NCI-H446 treated with DMSO at 0.1 percent for 48 hours (cell line): ENCODE measurements around the gene C9orf78.

Experiments used
- DNase-seq: peaks from one replicate; lab custom pipeline; 2025; lab: John Stamatoyannopoulos, UW

Gene C9orf78

DNA sequence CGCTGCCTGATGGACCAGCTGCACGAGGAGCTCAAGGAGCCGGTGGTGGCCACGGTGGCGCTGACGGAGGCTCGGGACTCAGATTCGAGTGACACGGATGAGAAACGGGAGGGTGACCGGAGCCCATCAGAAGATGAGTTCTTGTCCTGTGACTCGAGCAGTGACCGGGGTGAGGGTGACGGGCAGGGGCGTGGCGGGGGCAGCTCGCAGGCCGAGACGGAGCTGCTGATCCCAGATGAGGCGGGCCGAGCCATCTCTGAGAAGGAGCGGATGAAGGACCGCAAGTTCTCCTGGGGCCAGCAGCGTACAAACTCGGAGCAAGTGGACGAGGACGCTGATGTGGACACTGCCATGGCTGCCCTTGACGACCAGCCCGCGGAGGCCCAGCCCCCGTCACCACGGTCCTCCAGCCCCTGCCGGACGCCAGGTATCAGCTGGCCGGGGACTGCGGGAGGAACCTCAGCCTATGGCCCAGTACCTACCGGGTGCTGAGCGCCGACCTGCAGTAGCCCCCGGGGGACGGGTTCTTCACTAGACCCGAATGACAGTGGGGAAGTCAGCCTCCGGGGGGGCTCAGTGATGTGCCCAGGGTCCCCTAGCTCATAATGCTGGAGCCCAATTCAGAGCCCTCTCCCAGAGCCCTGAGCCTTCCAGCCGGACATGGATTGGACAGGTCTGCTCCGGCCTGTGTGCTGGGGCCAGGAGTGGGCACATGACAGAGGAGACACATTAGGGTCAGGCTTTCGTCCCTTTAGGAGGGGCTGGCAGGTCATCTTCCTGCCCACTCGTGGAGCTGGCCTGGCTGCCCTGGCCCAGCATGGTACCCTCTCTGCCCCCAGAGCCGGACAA lies 33.2 kb upstream of the C9orf78 start:
- DNase-seq = no peak

DNA sequence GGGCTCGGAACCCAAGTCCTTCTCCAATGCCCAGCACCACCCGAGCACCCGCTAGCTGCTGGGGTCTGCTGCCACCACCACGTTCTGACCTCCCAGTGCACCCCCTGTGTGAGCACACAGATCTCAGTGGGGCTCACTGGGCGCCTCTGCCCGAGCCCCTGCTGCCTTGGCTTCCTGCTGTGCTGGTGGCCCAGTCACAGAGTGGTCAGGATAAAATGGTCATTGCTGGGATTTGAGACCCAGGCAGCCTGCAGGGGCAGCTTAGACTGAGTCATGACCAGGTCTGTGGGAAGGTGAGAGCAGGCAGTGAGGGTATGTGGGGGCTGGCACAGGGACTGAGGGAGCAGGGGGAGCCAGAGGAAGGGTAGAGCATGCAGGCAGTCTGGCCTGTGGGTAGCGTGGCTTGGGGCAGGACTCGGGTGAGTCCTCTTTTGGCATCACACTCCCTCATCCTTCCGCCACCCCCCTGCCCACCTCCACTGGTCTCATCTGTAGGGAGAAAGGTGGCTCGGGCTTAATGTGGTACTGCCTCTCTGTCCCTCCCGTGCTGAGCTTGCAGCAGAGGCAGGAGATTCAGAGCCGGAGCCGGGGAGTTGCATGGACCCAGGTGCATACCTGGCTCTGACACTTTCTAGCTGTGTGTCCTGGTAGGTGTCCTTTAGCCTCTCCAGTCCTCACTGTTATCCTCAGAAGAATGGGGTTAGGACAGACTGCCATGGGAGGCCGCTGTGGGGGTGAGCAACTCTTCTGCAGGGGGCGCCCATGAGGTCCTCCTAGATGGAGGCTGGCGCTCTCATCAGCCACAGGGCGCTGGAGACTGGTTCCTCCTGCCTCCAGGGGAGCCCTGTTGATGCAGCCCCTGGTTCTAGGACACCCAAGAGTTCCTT lies 32.3 kb upstream of the C9orf78 start:
- DNase-seq = no peak

DNA sequence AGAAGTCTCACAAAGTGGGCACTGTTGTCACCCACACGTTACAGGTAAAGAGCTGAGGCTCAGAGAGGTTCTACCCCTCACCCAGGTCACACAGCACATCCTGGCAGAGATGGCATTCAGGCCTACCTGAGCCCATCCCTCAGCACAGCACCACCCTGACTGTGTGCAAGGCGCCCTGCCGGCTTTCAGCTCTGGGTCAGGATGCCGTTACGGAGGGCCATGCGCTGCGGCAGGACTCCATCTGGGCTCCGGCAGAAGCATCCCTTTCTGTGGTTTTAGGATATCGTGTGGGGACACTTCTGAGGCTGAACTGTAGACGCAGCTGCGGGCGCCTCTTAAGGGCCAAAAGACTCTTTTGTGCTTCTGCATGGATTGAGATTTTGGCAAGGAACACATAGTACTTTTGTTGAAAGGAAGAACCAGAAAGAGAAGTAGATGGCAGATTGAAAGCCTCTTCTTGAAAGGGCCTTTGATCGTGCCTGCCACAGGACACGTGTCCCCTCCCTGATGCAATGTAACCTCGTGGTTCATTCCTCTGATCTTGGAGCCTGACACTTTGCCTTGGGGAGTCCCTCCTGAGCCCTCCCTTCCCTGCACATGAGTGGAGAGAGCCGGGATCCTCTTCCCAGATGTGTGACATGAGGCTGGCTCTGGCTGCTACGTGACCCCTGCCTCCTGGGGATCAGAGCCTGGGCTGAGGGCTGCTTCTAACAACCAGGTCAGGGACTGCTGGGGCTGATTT lies 31.5 kb upstream of the C9orf78 start:
- DNase-seq = no peak

DNA sequence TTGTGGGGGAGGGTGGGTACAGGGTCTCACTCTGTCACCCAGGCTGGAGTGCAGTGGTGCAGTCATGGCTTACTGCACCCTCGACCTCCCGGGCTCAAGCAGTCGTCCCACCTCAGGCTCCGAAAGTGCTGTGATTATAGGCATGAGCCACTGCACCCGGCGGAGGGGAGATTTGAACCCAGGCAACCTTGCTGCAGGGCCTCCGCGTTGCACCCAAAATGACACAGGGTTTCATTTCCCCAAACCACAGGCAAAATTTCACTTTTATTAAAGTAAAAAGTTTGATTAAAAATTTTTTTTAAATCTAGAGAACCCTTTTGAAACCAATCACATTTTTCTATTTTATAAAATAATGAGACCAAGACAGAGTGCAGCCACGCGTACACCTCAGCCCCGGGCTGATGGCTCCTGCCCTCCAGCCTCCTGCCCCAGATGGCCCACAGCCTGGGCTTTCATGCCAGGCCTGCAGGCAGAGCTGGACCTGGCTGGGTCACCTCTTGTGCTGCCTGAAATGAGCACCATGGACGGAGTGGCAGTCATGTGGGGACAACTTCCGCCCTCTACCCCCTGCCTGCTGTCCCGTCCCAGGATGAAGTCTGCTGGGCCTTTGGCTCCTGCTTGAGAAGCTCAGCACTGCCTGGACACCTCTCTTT lies 30.7 kb upstream of the C9orf78 start:
- DNase-seq = no peak

DNA sequence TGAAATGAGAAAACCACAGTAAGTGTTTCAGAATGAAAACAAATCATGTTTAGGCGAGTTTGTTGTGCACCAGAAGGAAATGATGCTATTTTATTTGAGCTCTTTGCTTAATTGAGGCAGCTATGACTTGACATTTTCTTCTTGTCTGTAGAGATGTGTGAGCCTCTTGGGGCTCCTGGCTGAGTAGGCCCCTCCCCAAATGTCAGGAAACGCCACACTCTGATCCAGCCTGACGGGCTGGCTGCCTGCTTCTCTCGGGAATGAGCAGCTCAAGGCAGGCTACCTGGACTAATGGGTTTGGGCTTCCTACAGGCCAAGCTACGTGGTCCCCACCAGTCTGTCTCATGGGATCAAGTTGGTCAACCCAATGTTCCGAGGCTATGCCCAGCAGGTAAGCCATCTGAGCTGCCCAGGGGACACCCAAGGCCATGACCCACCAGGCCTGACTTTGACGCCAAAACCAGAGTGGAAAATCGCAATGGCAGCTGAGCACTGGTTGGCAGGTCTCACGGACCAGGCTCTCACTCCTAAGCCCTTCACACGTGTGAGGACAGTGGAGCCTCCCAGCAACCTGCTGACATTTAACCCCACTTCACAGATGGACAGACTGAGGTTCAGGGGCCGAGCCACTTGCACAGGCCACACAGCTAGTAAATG lies 30.0 kb upstream of the C9orf78 start:
- no peak for DNase-seq

DNA sequence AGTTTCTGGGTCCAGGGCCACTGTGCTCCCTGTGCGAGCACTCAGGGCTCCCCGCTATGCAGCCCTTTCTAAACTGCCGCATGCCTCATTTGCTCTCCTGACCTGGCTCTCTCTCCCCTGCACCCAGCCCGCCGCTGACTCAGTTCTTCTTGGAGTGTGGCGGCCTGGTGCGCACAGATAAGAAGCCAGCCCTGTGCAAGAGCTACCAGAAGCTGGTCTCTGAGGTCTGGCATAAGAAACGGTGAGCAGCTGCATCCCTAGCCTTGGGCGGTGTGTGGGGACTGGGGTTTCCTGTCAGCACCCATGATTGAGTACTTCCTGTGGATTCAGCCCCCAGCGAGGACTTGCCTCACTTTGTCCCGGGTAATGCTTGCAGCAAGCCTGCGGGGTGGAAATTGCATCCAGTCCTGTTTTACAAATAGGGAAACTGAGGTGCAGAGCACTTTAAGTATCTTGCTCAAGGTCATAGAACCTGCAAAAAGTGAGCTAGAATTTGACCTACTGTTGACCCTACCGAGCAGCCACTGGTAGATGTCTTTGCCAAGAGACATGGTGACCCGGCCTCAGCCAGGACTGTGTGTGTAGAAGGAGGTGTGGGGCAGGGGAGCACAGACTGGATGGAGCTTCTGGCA lies 28.1 kb upstream of the C9orf78 start:
- no peak for DNase-seq

DNA sequence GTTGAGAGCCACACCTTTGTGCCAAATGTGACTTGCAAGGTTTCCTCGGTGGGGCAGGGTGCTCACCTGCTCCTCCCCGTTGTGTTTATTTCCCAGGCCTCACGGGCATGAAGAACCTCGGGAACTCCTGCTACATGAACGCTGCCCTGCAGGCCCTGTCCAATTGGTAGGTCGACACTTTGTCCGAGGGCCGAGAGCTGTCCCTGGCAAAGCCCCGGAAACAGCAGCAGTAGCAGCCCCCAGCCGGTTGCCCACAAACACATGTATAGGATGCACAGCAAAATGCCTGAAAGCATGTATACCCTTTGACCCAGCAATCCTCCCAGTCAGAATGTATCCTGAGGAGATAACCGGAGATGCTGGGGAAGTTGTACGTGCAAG lies 26.4 kb upstream of the C9orf78 start:
- DNase-seq = no peak

DNA sequence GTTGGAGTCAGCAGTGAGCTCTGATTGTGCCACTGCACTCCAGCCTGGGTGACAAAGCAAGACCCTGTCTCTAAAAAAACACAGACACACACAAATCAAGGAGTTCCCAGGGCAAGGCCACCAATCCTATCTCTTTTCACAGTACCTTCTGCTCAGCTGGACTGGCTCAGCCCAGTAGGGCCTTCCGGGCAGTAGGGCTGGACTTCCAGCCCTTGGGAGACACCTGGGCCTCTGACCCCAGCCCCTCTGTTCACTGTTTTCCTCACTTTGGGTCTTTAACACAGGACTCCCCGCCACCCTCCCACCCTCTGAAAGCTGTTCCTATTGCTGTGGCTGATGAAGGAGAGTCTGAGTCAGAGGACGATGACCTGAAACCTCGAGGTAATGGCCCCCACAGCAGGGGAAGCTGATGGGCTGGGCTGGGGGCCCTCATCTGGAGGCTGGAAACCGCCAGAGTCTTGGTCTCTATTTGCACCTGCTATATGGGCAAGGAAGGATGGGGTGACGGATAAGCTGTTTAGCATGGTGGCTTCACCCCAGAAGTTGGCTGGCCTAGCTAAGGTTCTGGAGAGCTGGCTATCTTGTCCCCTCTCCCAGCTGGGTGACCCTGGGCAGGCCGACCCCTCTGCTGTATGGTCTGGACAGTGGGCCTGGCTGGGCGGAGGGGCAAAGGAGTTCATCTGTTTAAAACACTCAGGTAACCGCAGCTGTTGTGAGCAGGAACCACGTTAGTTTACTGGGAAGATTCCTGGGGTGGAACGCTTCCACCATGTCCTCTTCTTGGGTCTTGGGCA lies 25.8 kb upstream of the C9orf78 start:
- no peak for DNase-seq

DNA sequence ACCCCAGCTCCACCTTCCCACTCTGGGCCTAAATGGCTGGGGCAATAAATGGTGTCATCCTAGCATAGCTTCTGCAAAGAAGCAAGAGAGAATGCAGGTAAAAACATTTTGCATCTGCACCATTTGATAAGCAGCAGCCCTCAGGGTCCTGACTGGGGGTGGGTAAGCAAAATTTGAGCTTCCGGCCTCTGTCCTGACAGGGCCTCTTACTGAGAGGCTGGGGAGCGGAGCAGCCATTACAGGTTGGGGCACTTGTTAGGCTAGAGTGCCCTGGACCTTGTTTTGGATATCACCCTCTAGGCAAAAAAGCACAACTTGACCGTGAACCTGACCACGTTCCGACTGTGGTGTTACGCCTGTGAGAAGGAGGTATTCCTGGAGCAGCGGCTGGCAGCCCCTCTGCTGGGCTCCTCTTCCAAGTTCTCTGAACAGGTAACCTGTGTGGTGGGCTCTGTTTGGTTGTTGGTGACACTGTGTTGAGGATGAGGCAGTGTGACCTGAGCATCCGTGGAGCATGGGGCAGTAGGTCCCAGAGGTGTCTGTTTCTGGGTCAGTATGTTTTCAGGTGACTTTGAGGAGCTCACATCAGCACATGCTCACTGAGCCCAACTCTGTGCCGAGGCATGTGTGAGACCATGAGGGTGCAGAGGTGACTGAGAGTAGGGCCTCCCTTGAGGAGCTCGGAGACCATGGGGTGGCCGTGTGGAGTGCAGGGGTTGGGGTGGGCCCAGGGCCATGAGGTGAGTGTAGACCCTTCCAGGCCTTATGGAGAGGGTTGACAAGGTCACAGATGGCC lies 23.3 kb upstream of the C9orf78 start:
- DNase-seq = no peak

DNA sequence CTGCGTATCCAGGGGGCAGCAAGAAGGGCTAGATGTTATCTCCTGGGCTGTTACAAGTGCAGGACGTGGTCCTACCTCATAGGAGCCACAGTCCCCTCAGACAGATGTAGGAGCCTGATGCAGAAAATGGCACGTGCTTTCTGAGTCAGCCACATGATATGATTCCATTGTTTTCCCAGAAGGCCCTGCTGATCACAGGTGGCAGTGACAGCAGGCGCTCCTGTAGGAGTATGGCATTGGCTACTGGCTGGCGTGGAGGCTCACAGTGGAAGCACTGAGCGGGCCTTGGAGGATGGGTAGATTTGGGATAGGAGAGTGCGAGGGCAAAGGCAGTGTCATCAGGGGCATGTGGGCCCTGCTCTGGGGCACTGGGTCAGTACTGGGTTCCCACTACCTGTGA lies 22.1 kb upstream of the C9orf78 start:
- no peak for DNase-seq

DNA sequence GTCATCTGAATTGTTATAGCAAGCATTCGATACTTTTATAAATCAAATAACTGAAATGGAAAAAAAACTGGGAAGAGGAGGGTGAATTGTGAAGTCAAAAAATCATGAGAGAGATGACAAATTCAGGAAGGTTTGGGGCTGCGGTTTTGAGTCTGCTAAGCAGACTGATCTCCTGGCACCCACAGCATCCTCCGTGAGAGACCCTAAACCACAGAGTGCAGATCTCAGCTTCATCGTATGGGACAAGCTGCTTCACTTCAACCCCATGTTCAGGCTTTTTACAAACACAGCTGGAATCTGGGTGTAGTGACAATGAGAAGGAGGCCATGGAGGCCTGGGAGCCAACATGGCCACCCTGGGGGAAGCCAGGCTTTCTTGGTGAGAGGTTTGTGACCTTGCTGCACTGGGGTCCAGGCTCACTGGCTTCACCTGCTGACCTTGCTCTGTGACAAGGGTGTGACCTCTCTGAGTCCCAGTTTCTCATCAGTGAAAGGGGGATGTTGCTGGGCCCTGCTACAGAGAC lies 19.6 kb upstream of the C9orf78 start:
- no peak for DNase-seq

DNA sequence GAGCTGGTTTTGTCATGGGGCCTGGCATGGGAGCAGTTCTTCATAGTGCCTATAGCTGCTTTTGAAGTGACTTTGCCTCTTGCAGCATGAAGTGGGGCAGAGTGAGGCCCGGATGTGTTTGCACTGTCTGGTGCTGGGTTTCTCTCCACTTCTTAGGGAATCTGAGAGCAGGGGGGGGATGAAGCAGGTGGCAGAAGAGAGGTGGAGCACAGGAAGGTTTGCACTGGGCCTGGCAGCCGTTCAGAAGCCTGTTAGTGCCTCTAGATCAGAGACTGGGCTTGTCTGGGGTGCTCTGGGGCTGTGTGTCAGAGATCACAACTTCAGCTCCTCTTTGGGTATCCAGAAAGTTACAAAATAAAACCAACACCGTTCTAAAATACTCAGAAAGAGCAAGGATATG lies 18.5 kb upstream of the C9orf78 start:
- DNase-seq = no peak

DNA sequence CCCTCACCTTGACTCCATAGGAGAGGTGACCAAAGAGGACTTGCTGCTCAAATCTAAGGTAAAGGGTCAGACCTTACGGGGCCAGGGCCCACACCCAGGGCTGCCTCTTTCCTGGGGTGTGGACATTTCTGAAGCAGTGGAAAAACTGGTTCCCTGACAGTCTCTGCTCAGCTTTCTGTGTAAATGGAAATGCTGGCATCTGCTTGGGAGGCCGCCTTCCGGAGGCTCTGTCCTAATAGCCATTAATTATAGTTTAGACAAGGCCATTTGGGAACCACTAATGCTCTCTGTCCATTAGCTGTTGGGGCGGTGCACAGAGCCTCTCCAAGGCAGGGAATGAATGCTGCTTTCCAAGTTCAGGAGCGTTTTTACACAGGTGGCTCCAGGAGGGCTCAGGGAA lies 17.5 kb upstream of the C9orf78 start:
- DNase-seq = no peak

DNA sequence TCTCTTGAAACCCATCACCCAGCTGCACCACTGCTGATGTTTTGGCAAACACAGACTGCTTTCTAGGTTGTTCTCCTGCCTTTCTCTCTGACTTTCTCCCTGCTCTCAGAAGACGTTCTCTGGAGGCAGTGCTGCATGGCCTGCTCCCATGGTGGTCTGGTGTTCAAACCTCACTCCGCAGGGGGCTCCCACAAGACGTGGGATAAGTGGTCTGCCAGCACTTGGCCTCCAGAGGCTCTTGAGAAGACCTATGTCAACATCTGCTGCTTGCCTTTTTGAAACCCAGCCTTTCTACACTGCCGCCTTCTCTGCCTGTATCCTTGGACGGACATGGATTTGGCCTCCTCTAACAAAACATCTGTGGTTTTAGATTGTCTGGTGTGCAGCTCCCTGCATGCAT lies 16.7 kb upstream of the C9orf78 start:
- no peak for DNase-seq

DNA sequence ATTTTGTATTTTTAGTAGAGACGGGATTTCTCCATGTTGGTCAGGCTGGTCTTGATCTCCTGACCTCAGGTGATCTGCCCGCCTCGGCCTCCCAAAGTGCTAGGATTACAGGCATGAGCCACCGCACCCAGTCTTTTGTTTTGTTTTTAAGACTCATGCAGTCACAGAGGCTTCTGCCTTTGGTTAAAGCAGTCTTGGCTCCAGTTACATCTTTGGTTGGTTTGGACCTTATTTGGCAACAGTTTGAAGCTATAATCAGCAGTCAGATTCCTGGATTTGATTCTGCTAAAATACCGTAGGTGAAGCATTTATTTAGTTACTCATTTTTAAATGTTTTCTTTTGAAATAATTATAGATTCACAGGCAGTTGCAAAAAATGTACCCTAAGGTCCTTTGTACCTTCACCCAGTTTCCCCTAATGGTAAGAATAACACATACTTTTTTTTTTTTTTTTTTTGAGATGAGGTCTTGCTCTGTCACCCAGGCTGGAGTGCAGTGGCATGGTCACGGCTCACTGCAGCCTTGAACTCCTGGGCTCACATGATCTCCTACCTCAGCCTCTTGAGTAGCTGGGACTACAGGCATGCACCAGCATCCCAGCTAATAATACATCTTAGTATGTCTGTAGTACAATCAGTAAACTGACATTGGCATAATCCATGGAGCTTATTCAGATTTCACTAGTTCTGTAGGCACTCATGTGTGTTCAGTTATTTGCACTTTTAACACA lies 15.9 kb upstream of the C9orf78 start:
- DNase-seq = no peak

DNA sequence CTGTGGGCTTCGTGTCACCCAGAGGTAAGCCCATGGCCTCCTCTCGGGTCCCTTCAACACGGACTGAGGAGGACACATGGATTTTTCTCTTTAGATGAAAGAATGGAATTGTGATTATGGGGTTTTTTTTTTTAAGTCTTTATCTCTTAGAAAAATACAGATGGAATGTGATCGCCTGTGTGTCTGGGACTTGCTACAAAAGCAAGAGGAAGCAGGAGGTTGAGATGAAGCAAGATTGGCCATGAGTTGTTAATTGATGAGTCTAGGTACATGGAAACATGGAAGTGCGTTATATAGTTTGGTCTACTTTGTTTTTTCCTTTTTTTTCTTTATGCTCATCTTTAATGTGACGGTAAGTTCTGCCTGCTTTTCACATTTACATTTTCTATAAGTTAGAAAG lies 14.8 kb upstream of the C9orf78 start:
- DNase-seq = no peak

DNA sequence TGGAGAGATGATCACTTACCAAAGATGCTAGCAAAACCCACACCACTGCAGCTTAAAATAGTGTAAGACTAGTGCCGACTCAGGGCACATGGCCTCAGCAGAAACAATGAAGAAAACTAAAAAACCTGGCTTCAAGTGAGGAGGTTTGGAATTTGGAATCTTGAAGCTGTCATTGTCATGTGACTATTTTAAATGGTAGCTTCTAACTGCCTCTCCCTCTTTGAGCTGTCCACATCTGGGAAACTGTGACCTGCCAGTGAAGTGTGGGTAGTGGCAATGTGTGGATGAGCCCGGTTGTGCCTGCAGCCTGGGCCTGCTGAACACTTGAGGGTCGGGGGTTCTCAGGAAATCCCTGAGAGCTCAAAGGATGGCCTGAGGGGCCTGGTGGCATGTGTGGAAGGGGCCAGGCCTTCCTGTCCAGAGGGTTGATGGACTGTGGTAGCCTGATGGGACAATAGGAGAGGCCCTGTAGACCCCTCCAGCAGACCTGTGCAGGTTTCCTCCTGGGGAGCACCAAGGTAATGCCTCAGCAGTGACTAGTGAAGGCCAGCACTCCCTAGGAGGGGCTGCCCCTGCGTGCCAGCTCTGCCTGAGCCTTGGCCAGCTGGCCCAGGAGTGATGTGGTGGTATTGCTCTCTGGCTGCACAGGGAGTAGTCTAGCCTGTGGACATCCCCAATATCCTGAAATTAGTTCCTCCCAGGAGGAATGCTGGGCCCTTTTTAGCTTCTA lies 13.8 kb upstream of the C9orf78 start:
- no peak for DNase-seq

DNA sequence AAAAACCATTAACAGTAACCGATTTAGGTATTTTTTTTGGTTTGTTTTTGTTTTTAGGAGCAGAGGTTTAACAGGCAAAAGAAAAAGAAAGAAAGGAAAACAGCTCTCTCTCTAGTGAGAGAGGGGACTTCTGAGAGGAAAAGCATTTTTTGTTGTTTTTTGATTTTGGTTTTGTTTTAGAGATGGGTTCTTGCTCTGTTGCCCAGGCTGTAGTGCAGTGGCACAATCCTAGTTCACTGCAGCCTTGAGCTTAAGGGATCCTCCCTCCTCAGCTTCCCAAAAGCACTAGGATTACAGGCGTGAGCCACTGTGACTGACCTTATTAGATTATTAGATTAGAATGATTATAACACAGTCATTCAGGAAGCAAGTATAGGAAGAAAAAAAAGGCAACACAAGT lies 10.3 kb upstream of the C9orf78 start:
- DNase-seq = no peak
